ENCODE data around the gene PKM.

The PKM gene

DNA sequence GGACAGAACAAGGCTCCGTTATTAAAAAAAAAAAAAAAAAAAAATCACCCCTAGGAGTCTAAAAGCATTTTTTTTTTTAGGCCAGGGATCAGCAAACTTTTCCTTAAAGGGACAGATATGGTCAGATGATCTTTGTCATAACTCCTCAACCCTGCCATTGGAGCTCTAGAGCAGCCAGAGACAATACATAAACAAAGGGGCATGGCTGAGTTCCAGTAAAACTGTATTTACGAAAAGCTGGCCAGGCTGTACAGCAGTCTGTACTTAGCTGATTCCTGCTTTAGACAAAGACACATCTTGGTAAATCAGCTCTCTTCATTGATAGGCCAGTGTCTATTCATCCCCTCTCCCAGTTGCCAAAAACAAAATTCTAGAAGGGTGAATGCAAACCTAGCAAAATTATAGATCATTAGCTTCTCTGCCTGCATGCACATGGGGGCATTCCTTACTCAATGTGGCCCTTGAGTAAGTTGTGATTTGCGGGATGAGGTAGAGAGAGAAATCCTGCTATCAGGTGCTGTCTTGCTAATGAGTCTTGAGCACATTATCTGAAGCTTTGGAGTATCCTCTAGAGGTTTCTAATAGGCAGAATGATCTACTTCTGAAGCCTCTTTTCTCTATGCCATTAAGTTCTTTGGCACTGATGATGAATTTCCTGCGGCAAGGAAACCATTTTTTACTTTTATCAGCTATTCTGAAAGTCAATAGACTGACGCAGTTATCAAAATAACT, 77.6 kb downstream of the PKM start:
- Histone ChIP-seq H3K4me2 (ENCODE audit: insufficient read depth, low read length) (no peak overlapping the region), H3K27ac (ENCODE audit: low read length) (no peak overlapping the region), H3K9ac (ENCODE audit: low read depth, low read length) (no peak overlapping the region), H3K9me3 (ENCODE audit: insufficient read depth, low read length, severe bottlenecking) (no peaks in the 10 kb centered on the region), H3K4me1 (ENCODE audit: insufficient read depth, low read length) (no peaks in the 10 kb centered on the region), H4K20me1 (ENCODE audit: insufficient read depth, low read length) (no peaks in the 10 kb centered on the region), H3K36me3 (ENCODE audit: insufficient read depth, low read length) (no peaks in the 10 kb centered on the region), H2AFZ (ENCODE audit: low read depth, low read length) (no peak overlapping the region; the same call in 1 of the 2 replicates), H3K4me3 (ENCODE audit: low read depth in 1 of 2, low read length in 2 of 2) (no peak overlapping the region), H3K79me2 (ENCODE audit: insufficient read depth, low read length) (no peaks in the 10 kb centered on the region), H3K27me3 (ENCODE audit: insufficient read depth, low read length, poor library complexity) (no peaks in the 10 kb centered on the region)
- ATAC-seq (ENCODE audit: insufficient read depth, low read depth) (no peak), DNase-seq (no peak)
- TF ChIP-seq, protein P1, sequence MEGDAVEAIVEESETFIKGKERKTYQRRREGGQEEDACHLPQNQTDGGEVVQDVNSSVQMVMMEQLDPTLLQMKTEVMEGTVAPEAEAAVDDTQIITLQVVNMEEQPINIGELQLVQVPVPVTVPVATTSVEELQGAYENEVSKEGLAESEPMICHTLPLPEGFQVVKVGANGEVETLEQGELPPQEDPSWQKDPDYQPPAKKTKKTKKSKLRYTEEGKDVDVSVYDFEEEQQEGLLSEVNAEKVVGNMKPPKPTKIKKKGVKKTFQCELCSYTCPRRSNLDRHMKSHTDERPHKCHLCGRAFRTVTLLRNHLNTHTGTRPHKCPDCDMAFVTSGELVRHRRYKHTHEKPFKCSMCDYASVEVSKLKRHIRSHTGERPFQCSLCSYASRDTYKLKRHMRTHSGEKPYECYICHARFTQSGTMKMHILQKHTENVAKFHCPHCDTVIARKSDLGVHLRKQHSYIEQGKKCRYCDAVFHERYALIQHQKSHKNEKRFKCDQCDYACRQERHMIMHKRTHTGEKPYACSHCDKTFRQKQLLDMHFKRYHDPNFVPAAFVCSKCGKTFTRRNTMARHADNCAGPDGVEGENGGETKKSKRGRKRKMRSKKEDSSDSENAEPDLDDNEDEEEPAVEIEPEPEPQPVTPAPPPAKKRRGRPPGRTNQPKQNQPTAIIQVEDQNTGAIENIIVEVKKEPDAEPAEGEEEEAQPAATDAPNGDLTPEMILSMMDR (IDR thresholded peaks at IDR 0.05; ENCODE audit: borderline replicate concordance, extremely low read depth, low read length, poor library complexity, severe bottlenecking): no peak
- no peak for TF ChIP-seq EZH2 (IDR thresholded peaks at IDR 0.05; ENCODE audit: borderline replicate concordance, low read depth, low read length, severe bottlenecking)
